ENCODE results near the gene ANAPC15.
"Not testable (repeated sequence)": the region's sequence is repeated elsewhere in the genome, so short reads cannot be mapped to it uniquely, and the experiment has no call there.

ANAPC15 gene

GRCh38 chr11:72112143-72112977 lies at the start of gene ANAPC15:
Gene ANAPC15, minus strand, starts transcription at chr11:72112695. Its CDS starts 1,419 bp downstream, at chr11:72111276.
- DNase-seq: peak; percentile 98 to 99

- DNase-seq: no peak
Observed at GRCh38 chr11:72160319-72160718, 47.8 kb upstream of the ANAPC15 start.

- DNase-seq: no peak
Observed at GRCh38 chr11:72157131-72157530, 44.6 kb upstream of the ANAPC15 start.

- no peak for DNase-seq
Observed at GRCh38 chr11:72155751-72156150, 43.3 kb upstream of the ANAPC15 start.

- no peak for DNase-seq
Observed at GRCh38 chr11:72154816-72155215, 42.3 kb upstream of the ANAPC15 start.

GRCh38 chr11:72153874-72154273 lies 41.4 kb upstream of the ANAPC15 start:
- not testable (repeated sequence) for DNase-seq

GRCh38 chr11:72150882-72151281 lies 38.4 kb upstream of the ANAPC15 start:
- no peak for DNase-seq

GRCh38 chr11:72146625-72147024 lies 34.1 kb upstream of the ANAPC15 start:
- no peak for DNase-seq

- DNase-seq: no peak
Observed at GRCh38 chr11:72144807-72145565, 32.5 kb upstream of the ANAPC15 start.

- DNase-seq: not testable (repeated sequence)
Observed at GRCh38 chr11:72142543-72142942, 30.0 kb upstream of the ANAPC15 start.

GRCh38 chr11:72142086-72142485 lies 29.6 kb upstream of the ANAPC15 start:
- not testable (repeated sequence) for DNase-seq

- no peak for DNase-seq
Observed at GRCh38 chr11:72141066-72141465, 28.6 kb upstream of the ANAPC15 start.

GRCh38 chr11:72140661-72141060 lies 28.2 kb upstream of the ANAPC15 start:
- no peak for DNase-seq

GRCh38 chr11:72139500-72139899 lies 27.0 kb upstream of the ANAPC15 start:
- DNase-seq: no peak

GRCh38 chr11:72138821-72139390 lies 26.4 kb upstream of the ANAPC15 start:
- DNase-seq: no peak

GRCh38 chr11:72136684-72137262 lies 24.3 kb upstream of the ANAPC15 start:
- DNase-seq: no peak

- no peak for DNase-seq
Observed at GRCh38 chr11:72135891-72136683, 23.6 kb upstream of the ANAPC15 start.

- peak; percentile 5 to 40 for DNase-seq
Observed at GRCh38 chr11:72135473-72135872, 23.0 kb upstream of the ANAPC15 start, which contains the start of gene FOLR3. Gene FOLR3, plus strand, starts transcription at chr11:72135725. Its CDS starts 228 bp downstream, at chr11:72135953.

- DNase-seq: peak; percentile 67 to 80
Observed at GRCh38 chr11:72132646-72133045, 20.2 kb upstream of the ANAPC15 start.

GRCh38 chr11:72129381-72129780 lies 16.9 kb upstream of the ANAPC15 start:
- DNase-seq: no peak

GRCh38 chr11:72127923-72128322 lies 15.4 kb upstream of the ANAPC15 start:
- DNase-seq: no peak

- no peak for DNase-seq
Observed at GRCh38 chr11:72125956-72126355, 13.5 kb upstream of the ANAPC15 start.
